NCI-H146 (cell line): ENCODE results near the gene CDC42BPA.

Source experiments
- DNase-seq: peaks from one replicate; lab custom pipeline; 2025; lab: John Stamatoyannopoulos, UW

Gene CDC42BPA

GRCh38 chr1:226995365-226996332 lies 322.6 kb downstream of the CDC42BPA start:
- no peak for DNase-seq

- no peak for DNase-seq
These were observed 323.5 kb downstream of the CDC42BPA start for GRCh38 chr1:226994586-226995364.

- DNase-seq = no peak
These were observed 324.3 kb downstream of the CDC42BPA start for GRCh38 chr1:226993814-226994585.

- no peak for DNase-seq
These were observed 326.4 kb downstream of the CDC42BPA start for GRCh38 chr1:226991920-226992319.

GRCh38 chr1:226990133-226990716 lies 328.1 kb downstream of the CDC42BPA start:
- DNase-seq = no peak

GRCh38 chr1:226989085-226989920 lies 329.0 kb downstream of the CDC42BPA start:
- no peak for DNase-seq

- no peak for DNase-seq
These were observed 330.0 kb downstream of the CDC42BPA start for GRCh38 chr1:226988334-226988666.

GRCh38 chr1:226987623-226988333 lies 330.5 kb downstream of the CDC42BPA start:
- DNase-seq = no peak

GRCh38 chr1:226987179-226987536 lies 331.1 kb downstream of the CDC42BPA start:
- no peak for DNase-seq

- no peak for DNase-seq
These were observed 331.7 kb downstream of the CDC42BPA start for GRCh38 chr1:226986496-226987178.

- DNase-seq = no peak
These were observed 332.3 kb downstream of the CDC42BPA start for GRCh38 chr1:226985839-226986463.

- DNase-seq = no peak
These were observed 333.0 kb downstream of the CDC42BPA start for GRCh38 chr1:226985239-226985838.

- no peak for DNase-seq
These were observed 333.6 kb downstream of the CDC42BPA start for GRCh38 chr1:226984521-226985238.

GRCh38 chr1:226983992-226984364 lies 334.3 kb downstream of the CDC42BPA start:
- no peak for DNase-seq

- DNase-seq = no peak
These were observed 334.9 kb downstream of the CDC42BPA start for GRCh38 chr1:226983247-226983991.

GRCh38 chr1:226982451-226983177 lies 335.7 kb downstream of the CDC42BPA start:
- no peak for DNase-seq

GRCh38 chr1:226981838-226982237 lies 336.5 kb downstream of the CDC42BPA start:
- no peak for DNase-seq
